ENCODE measurements around the gene ST3GAL3.

The ST3GAL3 gene

GRCh38 chr1:43851561-43852338, 144.4 kb downstream of the ST3GAL3 start:
- TF ChIP-seq, protein P1, sequence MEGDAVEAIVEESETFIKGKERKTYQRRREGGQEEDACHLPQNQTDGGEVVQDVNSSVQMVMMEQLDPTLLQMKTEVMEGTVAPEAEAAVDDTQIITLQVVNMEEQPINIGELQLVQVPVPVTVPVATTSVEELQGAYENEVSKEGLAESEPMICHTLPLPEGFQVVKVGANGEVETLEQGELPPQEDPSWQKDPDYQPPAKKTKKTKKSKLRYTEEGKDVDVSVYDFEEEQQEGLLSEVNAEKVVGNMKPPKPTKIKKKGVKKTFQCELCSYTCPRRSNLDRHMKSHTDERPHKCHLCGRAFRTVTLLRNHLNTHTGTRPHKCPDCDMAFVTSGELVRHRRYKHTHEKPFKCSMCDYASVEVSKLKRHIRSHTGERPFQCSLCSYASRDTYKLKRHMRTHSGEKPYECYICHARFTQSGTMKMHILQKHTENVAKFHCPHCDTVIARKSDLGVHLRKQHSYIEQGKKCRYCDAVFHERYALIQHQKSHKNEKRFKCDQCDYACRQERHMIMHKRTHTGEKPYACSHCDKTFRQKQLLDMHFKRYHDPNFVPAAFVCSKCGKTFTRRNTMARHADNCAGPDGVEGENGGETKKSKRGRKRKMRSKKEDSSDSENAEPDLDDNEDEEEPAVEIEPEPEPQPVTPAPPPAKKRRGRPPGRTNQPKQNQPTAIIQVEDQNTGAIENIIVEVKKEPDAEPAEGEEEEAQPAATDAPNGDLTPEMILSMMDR (IDR thresholded peaks at IDR 0.05; ENCODE audit: low read depth, low read length), result no peak
- peaks cover 4% of the 10 kb centered on the region; the same call in 1 of the 2 replicates for H3K4me1 ChIP-seq
- H3K9me3 ChIP-seq, result no peaks in the 10 kb centered on the region
- no peaks in the 10 kb centered on the region for H3K36me3 ChIP-seq
- H3K4me3 ChIP-seq (ENCODE audit: low read depth, low read length), result no peak overlapping the region
- no peak for DNase-seq
- H3K27me3 ChIP-seq, result no peaks in the 10 kb centered on the region

DNA sequence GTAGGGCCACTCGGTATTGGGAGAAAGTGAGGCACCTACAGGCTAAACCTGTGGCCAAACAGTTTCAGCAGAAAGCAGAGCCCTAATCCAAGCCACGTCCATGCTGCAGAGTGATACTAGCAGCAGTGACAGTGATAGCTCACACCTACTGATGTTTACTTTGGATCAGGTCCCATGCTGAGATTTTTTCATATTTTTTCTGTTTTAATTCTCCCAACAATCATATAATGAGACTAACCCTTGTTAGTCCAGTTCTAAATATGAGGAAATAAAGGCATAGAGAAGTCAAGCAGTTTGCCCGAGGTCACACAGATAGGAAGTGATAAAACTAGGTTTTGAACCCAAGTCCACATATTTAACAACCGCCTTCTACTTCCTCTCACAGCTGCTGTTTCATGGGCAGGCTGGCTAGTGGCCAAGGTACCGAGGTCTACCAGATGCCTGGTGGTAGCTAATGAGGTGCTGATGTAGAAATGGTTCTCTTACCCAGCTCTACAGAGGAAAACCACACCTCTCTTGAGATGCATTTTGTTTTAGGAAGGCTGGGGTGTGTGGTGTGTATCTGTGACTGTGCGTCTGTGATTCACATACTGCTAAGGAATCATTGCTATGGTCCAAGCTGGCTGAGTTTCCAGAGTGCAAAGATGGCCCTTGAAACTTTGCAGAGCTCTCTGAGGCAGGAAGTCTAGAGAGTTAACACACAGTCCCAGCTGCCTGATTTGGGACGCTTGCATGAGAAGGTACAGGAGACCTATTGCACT, 146.0 kb downstream of the ST3GAL3 start:
- no peaks in the 10 kb centered on the region for H3K27me3 ChIP-seq
- peaks cover 4% of the 10 kb centered on the region; the same call in 1 of the 2 replicates for H3K4me1 ChIP-seq
- DNase-seq, result peak; percentile 74
- H3K36me3 ChIP-seq, result no peaks in the 10 kb centered on the region
- TF ChIP-seq, protein P1 (IDR thresholded peaks at IDR 0.05; ENCODE audit: low read depth, low read length), result no peak
- H3K9me3 ChIP-seq, result no peaks in the 10 kb centered on the region
- no peak overlapping the region for H3K4me3 ChIP-seq (ENCODE audit: low read depth, low read length)

DNA sequence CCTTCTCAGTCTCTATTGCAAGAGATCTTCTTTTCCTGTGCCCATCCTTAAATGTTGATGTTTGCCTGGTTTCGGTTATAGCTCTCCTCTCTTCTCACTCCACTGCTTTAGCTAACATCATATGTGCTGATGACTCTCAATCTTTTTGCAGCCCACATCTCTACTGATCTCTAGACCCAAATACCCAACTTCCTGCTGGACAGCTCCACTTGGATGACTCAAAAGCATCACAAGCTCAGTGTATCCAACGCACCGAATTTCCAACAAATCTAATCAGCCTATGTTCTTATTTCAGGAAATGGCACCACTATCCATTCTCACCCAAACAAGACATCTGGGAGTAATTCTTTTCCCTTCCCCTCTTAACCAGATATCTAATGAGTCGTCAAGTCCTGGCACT, 147.1 kb downstream of the ST3GAL3 start:
- TF ChIP-seq, protein P1 (IDR thresholded peaks at IDR 0.05; ENCODE audit: low read depth, low read length), result no peak
- H3K36me3 ChIP-seq, result no peaks in the 10 kb centered on the region
- H3K27me3 ChIP-seq, result no peaks in the 10 kb centered on the region
- H3K4me1 ChIP-seq, result peaks cover 4% of the 10 kb centered on the region; the same call in 1 of the 2 replicates
- DNase-seq, result no peak
- H3K4me3 ChIP-seq (ENCODE audit: low read depth, low read length), result no peak overlapping the region
- no peaks in the 10 kb centered on the region for H3K9me3 ChIP-seq

DNA sequence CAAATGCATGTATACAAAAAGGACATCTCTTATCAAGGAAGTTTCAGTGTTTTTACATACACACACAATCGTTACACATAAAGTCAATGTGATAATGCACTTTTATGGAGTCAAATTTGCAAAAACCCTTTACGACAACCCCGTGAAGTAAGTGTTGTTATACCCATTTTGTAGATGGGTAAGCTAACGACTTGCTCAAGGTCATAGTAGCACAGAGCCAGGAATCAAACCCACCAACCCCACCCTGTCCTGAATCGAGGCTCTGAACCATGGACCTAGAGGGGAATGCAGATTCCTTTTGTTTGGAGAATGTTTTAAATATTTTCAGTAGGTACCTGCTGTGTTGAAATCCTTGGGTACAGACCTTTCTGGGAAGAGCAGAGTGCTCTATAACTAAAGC, 148.9 kb downstream of the ST3GAL3 start:
- no peak for DNase-seq
- Histone ChIP-seq H3K9me3 (no peaks in the 10 kb centered on the region), H3K27me3 (no peaks in the 10 kb centered on the region), H3K4me1 (peaks cover 4% of the 10 kb centered on the region), H3K4me3 (ENCODE audit: low read depth, low read length) (no peak overlapping the region), H3K36me3 (no peaks in the 10 kb centered on the region)
- TF ChIP-seq, protein P1 (IDR thresholded peaks at IDR 0.05; ENCODE audit: low read depth, low read length), result no peak

GRCh38 chr1:43857163-43857562, 149.8 kb downstream of the ST3GAL3 start:
- Histone ChIP-seq H3K36me3 (no peaks in the 10 kb centered on the region), H3K4me1 (peaks cover 4% of the 10 kb centered on the region), H3K4me3 (ENCODE audit: low read depth, low read length) (no peak overlapping the region), H3K9me3 (no peaks in the 10 kb centered on the region), H3K27me3 (no peaks in the 10 kb centered on the region)
- TF ChIP-seq, protein P1 (IDR thresholded peaks at IDR 0.05; ENCODE audit: low read depth, low read length), result no peak
- DNase-seq, result no peak

GRCh38 chr1:43858324-43858723, 151.0 kb downstream of the ST3GAL3 start:
- Histone ChIP-seq H3K4me3 (ENCODE audit: low read depth, low read length) (no peak overlapping the region), H3K9me3 (no peaks in the 10 kb centered on the region), H3K27me3 (no peaks in the 10 kb centered on the region), H3K4me1 (no peaks in the 10 kb centered on the region; the same call in none of the 2 replicates), H3K36me3 (no peaks in the 10 kb centered on the region)
- TF ChIP-seq, protein P1 (IDR thresholded peaks at IDR 0.05; ENCODE audit: low read depth, low read length), result no peak
- no peak for DNase-seq

Measured in BE2C (cell line).